ENCODE results near the gene EIF4B.

DNA sequence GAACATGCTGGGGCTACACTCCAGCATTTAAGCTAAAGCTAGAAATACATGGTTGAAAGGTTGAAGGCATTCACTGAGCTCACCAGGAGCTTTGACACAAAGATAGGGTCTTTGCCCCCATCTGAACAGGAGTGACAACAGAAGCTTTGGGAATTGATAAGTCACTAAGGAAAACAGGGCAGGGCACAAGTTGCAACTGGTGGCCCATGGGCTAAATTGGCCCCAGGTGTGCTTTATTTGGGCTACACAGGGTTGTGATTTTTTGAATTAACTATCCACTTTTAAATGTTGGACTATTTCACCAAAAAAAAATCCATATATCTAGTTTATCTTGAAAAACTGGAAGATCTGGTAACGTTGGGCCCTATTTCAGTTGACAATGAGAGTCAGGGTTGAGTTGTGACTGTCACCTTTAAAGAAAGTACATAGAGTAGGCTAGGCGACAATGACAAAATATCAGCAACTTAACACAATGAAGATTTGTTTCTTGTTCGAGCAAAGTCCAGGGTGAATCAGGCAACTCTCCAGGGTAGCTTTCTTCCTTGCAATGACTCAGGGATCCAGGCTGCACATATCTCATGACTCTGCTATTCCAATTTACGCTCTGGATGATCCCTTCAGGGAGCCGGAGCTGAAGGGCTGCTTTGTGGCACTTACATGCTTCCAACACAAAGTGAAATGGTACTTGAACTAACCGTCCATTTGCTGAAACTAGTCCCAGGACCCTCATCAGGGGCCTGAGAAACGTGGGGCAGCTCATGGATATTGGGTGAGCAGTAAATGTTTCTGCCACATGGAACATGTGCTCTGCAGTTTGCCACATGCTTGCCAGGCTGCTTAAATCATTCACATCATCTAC lies 13.3 kb upstream of the EIF4B start:
- TF ChIP-seq, protein P1, sequence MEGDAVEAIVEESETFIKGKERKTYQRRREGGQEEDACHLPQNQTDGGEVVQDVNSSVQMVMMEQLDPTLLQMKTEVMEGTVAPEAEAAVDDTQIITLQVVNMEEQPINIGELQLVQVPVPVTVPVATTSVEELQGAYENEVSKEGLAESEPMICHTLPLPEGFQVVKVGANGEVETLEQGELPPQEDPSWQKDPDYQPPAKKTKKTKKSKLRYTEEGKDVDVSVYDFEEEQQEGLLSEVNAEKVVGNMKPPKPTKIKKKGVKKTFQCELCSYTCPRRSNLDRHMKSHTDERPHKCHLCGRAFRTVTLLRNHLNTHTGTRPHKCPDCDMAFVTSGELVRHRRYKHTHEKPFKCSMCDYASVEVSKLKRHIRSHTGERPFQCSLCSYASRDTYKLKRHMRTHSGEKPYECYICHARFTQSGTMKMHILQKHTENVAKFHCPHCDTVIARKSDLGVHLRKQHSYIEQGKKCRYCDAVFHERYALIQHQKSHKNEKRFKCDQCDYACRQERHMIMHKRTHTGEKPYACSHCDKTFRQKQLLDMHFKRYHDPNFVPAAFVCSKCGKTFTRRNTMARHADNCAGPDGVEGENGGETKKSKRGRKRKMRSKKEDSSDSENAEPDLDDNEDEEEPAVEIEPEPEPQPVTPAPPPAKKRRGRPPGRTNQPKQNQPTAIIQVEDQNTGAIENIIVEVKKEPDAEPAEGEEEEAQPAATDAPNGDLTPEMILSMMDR (IDR thresholded peaks at IDR 0.05), result no peak
- no peak for TF ChIP-seq EZH2 (IDR thresholded peaks at IDR 0.05; ENCODE audit: borderline replicate concordance, insufficient read depth, low read depth, low read length, poor library complexity, severe bottlenecking)
